Stimulated activated naive CD8-positive, alpha-beta T cell treated with anti-CD3 and anti-CD28 coated beads, Interleukin-15, Interleukin-2, amounts not matched to agents 100 ng/mL and 50 ng/mL, for 24 hours (primary cell): ENCODE measurements around the gene GRIA4.

Source experiments
- H3K27ac Mint-ChIP-seq: one replicate; pipeline ENCODE4 v1.8.0; 2021; ENCODE audit warnings: mild to moderate bottlenecking, mixed read lengths
- H3K27me3 Mint-ChIP-seq: one replicate; pipeline ENCODE4 v1.8.0; 2021; ENCODE audit warnings: mixed read lengths
- H3K36me3 Mint-ChIP-seq: one replicate; pipeline ENCODE4 v1.8.0; 2021; ENCODE audit warnings: low read depth, mixed read lengths
- H3K4me1 Mint-ChIP-seq: one replicate; pipeline ENCODE4 v1.8.0; 2021; ENCODE audit warnings: low read depth, mixed read lengths
- H3K4me3 Mint-ChIP-seq: one replicate; pipeline ENCODE4 v1.8.0; 2021; ENCODE audit warnings: mild to moderate bottlenecking, mixed read lengths
- H3K9me3 Mint-ChIP-seq: one replicate; pipeline ENCODE4 v1.8.0; 2021; ENCODE audit warnings: mixed read lengths

Gene GRIA4

DNA sequence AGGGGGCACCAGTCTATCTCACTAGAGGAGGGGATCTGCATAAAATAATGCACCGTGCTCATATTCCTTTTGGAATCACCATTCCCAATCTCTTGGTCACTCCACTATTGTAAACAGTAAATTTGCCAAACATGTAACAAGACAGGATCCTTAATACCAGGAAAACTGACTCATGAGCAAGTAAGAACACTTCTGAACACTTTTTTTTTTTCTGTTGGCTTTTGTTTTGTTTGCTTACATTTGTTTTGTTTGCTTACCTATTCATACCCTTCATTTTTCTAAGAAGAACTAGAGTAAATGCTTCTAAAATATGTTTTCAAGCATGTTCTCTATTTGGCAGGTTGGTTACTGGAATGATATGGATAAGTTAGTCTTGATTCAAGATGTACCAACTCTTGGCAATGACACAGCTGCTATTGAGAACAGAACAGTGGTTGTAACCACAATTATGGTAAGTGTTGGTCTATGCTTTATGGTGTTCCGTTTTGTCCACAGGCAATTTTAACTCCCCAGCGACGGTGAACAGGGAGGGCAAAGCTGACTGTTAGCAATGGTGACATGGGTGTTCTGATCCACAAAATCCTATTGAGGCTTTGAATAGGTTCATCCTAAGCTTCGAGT, 300.3 kb downstream of the GRIA4 start:
- no peak overlapping the region for H3K4me3 Mint-ChIP-seq
- no peaks in the 10 kb centered on the region for H3K4me1 Mint-ChIP-seq
- H3K27ac Mint-ChIP-seq: no peak overlapping the region
- H3K36me3 Mint-ChIP-seq: no peaks in the 10 kb centered on the region
- H3K27me3 Mint-ChIP-seq: no peaks in the 10 kb centered on the region
- H3K9me3 Mint-ChIP-seq: no peaks in the 10 kb centered on the region

DNA sequence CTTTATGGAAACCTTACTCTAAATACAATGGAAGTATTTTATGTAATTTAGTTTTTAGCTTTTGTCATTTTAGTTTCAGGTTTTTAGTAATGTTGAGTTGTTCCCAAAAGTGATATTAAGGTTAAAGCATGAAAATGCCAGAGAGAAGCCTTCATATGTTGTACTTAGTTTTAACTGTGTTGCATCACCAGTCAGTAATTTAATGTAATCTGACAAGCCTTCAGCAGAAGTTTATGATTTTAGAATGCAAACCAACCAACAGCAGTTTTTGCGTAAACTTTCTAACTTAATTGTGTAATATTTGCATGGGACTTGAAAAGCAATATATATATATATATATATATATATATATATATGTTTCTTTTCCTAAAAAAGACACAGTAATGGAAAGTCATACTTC, 301.6 kb downstream of the GRIA4 start:
- Mint-ChIP-seq H3K36me3 (no peaks in the 10 kb centered on the region), H3K9me3 (no peaks in the 10 kb centered on the region), H3K4me1 (no peaks in the 10 kb centered on the region), H3K27me3 (no peaks in the 10 kb centered on the region), H3K27ac (no peak overlapping the region), H3K4me3 (no peak overlapping the region)

DNA sequence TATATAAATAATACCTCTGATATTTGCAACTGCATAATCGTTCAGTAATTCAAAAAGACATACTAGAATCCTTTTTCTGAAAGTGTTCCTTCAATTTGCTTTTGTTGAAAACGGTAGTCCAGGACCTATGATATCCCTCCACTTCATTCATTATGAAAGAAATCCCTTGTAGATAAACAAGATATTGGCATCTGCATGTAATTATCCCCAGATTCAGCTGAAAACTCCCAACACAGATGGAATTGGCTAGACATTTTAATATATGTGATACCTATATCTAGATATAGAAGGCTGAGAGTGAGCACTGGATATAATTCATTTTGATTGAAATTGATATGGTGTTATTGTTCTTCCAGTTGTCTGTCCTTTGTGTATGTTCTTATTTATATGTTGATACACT, 302.8 kb downstream of the GRIA4 start:
- Mint-ChIP-seq H3K9me3 (no peaks in the 10 kb centered on the region), H3K4me1 (no peaks in the 10 kb centered on the region), H3K27ac (no peak overlapping the region), H3K27me3 (no peaks in the 10 kb centered on the region), H3K36me3 (no peaks in the 10 kb centered on the region), H3K4me3 (no peak overlapping the region)

DNA sequence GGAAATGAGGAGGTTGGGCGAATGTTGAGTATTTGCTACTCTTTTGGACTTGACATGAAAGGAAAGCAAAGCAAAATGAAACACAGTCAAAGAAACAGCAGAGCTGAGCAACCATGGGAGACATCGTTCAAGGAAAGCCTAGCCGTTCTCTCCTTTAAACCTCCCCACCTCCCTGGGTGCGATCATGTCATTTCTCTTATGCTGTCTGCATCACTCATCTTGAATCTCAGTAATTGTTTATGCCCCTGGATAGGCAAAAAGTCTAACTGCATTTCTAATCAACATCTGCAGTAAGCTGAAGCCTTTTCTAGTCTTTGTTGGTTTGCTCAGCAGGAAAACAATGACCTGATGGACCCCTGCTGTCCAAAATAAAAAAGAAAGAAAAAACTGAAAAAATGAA, 305.1 kb downstream of the GRIA4 start:
- Mint-ChIP-seq H3K4me1 (no peaks in the 10 kb centered on the region), H3K4me3 (no peak overlapping the region), H3K27me3 (no peaks in the 10 kb centered on the region), H3K9me3 (no peaks in the 10 kb centered on the region), H3K36me3 (no peaks in the 10 kb centered on the region), H3K27ac (no peak overlapping the region)

DNA sequence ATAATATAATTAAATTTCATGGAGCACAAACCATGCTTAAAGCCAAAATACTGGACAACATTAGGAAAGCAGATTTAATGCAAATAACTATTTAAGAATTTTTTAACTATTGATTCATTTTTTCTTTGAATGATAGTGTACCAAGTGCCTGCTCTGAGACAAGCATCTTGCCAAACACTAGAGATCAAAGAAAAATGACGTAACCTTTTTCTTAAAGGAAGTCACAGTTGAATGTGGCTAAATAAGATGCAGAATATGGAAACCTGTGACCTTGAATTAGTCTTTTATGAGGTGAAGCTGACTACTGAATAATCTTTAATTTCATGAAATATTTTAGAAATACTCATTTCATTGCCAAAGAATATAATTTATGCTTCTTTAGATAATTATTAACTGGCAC, 308.2 kb downstream of the GRIA4 start:
- Mint-ChIP-seq H3K9me3 (no peaks in the 10 kb centered on the region), H3K27ac (no peak overlapping the region), H3K36me3 (no peaks in the 10 kb centered on the region), H3K27me3 (no peaks in the 10 kb centered on the region), H3K4me3 (no peak overlapping the region), H3K4me1 (no peaks in the 10 kb centered on the region)

DNA sequence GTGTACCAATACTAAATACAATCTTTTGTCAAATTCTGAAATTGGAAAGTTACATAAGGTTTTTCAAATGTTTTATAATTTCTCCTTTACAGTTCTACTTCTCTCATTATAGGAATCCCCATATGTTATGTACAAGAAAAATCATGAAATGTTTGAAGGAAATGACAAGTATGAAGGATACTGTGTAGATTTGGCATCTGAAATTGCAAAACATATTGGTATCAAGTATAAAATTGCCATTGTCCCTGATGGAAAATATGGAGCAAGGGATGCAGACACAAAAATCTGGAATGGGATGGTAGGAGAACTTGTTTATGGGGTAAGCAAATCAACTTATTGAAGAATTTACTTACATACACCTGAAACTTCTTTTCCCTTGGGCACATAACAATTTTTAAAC, 308.7 kb downstream of the GRIA4 start:
- no peaks in the 10 kb centered on the region for H3K9me3 Mint-ChIP-seq
- no peaks in the 10 kb centered on the region for H3K36me3 Mint-ChIP-seq
- H3K27me3 Mint-ChIP-seq: no peaks in the 10 kb centered on the region
- H3K4me3 Mint-ChIP-seq: no peak overlapping the region
- H3K27ac Mint-ChIP-seq: no peak overlapping the region
- no peaks in the 10 kb centered on the region for H3K4me1 Mint-ChIP-seq

DNA sequence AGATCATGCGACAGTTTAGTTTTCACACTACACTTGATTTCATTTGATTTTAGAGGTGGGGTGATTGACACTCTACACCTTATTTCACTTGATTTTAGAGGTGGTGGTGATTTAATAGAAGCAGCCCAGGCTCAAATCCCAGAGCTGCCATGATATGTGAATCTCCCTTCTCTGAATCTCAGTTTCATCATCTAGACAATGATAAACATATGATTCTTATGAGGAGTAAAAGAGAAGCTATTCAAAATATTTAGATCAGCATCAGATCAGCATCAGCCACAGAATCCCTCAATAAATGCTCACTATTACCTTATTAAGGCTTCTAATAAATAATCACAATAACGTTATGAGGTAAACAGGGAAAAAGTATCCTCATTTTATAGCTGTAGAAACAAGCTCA, 313.4 kb downstream of the GRIA4 start:
- Mint-ChIP-seq H3K4me3 (no peak overlapping the region), H3K4me1 (no peaks in the 10 kb centered on the region), H3K27me3 (no peaks in the 10 kb centered on the region), H3K36me3 (no peaks in the 10 kb centered on the region), H3K9me3 (no peaks in the 10 kb centered on the region), H3K27ac (no peak overlapping the region)

DNA sequence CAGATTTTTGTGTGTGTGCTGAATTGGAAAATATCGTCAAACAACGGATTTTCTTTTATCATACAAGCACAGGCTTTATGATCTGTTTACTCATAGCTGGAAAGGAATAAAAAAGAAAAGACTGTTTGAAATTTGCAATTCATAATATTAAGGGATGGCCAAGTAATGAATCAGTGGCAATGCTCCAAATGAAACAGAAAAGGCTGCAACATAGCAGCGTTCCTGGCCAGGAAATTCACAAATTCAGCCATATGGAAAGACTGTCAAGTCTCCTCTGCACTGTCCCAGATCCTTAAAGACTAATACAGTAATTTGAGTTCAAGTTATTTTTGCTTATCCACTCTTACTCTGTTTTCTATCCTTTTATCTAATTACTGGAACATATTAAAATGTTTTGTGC, 313.9 kb downstream of the GRIA4 start:
- Mint-ChIP-seq H3K36me3 (no peaks in the 10 kb centered on the region), H3K4me1 (no peaks in the 10 kb centered on the region), H3K27ac (no peak overlapping the region), H3K27me3 (no peaks in the 10 kb centered on the region), H3K9me3 (no peaks in the 10 kb centered on the region), H3K4me3 (no peak overlapping the region)

DNA sequence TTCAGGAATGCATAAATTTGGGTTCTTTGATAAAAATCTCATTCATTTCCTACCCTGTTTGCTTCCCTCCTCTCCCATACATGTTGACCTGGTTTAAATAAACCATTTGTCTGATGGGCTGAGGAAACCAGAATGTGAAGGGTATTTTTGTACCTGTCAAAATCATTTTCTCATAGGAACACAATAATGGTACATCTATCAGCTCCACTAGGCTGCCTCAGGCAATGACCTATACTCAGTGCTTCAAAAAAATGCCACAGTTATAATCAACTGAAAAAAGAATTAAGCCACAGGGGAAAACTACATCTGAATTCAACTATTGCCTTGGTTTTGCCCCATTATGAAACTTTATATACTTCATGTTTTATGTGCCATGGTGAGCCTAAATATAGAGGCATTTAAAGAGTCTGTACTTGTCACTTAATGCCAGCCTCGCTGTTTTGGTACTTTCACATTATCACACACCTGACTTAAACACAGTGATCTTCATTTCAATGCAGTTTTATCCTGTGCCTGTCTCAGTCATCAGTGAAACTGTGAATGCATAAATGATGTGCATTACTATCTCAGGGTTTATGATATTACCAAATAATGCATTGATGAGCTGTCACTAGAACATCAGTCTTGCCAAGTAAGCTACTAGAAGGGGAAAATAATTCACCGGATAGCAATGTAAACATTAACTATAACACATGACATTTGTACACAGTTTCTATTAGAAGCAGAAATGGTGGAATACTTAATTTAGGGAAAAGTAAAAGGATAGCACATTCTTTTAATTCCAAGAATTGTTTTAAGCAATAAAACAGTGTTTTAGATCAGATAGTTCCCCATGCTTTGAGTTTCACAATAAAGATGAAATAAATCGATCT, 319.4 kb downstream of the GRIA4 start:
- Mint-ChIP-seq H3K4me1 (no peaks in the 10 kb centered on the region), H3K27ac (no peak overlapping the region), H3K4me3 (no peak overlapping the region), H3K36me3 (no peaks in the 10 kb centered on the region), H3K27me3 (no peaks in the 10 kb centered on the region), H3K9me3 (no peaks in the 10 kb centered on the region)

DNA sequence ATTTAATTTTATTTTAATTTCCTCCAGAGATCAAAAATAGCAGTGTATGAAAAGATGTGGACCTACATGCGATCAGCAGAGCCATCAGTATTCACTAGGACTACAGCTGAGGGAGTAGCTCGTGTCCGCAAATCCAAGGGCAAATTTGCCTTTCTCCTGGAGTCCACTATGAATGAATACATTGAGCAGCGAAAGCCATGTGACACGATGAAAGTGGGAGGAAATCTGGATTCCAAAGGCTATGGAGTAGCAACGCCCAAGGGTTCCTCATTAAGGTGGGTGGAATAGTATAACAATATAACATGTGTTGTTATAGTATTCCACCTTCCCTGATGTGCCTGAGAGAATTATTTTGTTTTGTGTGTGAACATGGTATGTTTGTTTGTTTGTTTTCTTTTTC, 323.8 kb downstream of the GRIA4 start:
- Mint-ChIP-seq H3K9me3 (no peaks in the 10 kb centered on the region), H3K27me3 (no peaks in the 10 kb centered on the region), H3K4me3 (no peak overlapping the region), H3K4me1 (no peaks in the 10 kb centered on the region), H3K36me3 (no peaks in the 10 kb centered on the region), H3K27ac (no peak overlapping the region)

DNA sequence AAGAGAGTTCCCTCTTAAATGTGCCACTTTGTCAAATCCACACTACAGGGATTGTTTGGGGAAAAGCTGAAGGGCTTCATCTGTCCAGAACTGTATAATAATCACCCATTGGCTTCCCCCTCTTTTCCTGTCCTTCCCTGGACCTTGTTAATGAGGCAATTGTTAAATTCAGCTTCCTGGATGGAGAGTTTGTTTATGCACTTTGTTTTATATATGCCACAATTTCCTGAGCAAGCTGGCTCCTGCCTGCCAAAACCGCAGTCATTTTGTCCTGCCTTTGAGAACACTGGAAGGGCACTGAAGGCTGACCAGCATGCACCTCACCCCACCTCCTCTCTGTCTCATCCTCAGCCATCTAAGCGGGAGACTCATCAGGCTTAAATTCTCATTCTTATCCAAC, 325.9 kb downstream of the GRIA4 start:
- Mint-ChIP-seq H3K4me3 (no peak overlapping the region), H3K4me1 (no peaks in the 10 kb centered on the region), H3K9me3 (no peaks in the 10 kb centered on the region), H3K27ac (no peak overlapping the region), H3K36me3 (no peaks in the 10 kb centered on the region), H3K27me3 (no peaks in the 10 kb centered on the region)

DNA sequence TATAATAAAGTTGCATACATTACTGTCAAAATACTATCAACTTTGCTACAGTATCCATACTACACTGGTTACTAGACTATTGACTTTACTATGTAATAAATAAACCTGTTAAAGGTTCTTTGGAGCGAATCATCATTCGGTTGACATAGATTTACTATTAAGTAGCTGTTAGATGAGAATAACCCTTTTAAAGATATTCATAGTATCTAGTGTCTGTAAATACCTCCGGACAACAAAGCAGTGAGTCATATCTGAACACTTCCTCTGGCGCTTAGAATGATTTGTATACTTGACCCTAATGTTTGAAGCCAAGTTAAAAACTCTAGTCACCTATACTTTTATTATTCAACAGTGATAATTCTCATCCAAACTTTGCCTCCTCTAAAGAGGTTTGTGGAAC, 327.5 kb downstream of the GRIA4 start:
- Mint-ChIP-seq H3K27me3 (no peaks in the 10 kb centered on the region), H3K9me3 (no peaks in the 10 kb centered on the region), H3K36me3 (no peaks in the 10 kb centered on the region), H3K27ac (no peak overlapping the region), H3K4me1 (no peaks in the 10 kb centered on the region), H3K4me3 (no peak overlapping the region)

DNA sequence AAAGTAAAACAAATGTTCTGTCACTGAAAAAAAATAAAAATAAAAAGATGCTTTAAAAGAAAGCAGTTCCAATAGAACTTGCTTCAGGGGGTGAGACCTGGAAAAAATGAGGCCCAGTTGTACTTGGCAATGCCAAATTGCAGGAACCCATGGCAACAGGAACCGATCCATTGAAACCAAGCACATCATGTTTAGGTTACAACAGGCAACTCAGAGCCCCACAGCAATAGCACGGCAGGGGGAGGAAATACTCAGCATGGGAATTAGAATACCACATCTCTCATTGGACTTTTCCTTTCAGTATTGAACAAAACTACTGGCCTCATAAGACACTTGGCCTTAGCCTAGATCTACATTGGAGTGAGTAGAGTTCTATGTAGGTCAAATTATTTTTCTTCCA, 327.9 kb downstream of the GRIA4 start:
- Mint-ChIP-seq H3K36me3 (no peaks in the 10 kb centered on the region), H3K27me3 (no peaks in the 10 kb centered on the region), H3K4me3 (no peak overlapping the region), H3K27ac (no peak overlapping the region), H3K9me3 (no peaks in the 10 kb centered on the region), H3K4me1 (no peaks in the 10 kb centered on the region)

DNA sequence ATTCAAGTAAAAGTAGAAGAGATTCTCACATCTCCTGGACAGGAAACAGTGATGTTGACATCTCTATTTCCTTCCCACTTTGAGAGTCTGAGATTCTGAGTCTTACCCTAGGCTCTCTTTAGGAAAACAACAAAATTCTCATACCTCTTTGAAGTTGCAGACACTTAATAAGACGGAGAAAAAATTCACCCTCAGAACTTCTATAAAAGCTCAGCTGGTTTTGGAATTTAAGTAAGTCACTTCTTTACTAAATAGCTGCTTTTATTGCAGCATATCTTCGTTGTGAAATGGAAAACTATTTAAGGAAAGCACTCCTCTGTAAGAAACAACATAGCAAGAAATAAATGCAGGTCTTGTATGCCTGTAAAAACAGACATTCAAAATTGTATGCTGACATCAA, 333.0 kb downstream of the GRIA4 start:
- Mint-ChIP-seq H3K27ac (no peak overlapping the region), H3K9me3 (no peaks in the 10 kb centered on the region), H3K27me3 (no peaks in the 10 kb centered on the region), H3K4me1 (no peaks in the 10 kb centered on the region), H3K4me3 (no peak overlapping the region), H3K36me3 (no peaks in the 10 kb centered on the region)

DNA sequence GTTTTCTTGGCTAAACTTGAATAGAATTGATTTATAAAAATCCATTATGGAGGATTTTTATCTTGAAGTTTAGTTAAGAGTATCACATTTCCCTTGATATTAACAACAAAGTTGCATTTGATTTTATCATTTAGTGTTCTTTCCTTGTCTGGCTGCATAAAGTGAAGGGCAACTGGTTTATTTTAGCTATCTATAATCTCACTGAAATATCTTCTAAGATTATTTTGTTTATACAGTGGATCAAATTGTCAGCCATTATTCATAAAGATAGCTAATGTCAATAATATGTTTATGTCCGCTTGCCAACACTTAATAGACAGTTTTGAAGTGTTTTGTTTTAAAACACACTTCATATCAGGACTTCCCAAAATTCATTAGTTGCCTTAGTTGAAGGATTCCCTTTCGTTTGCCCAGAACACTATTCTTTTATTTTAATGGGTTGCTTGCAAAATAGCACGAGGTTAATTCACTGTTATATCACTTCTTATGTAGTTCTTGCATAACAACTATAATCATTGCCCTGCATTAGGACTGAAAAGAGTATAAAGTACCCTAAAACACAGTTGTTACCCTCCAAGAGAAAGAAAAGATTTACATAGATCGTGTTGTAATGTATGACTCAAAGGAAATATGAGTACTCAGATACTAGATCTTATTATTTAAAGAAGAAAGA, 339.2 kb downstream of the GRIA4 start:
- Mint-ChIP-seq H3K4me1 (no peaks in the 10 kb centered on the region), H3K4me3 (no peak overlapping the region), H3K27me3 (no peaks in the 10 kb centered on the region), H3K9me3 (no peaks in the 10 kb centered on the region), H3K27ac (no peak overlapping the region), H3K36me3 (no peaks in the 10 kb centered on the region)
